NCI-H2196 (cell line): Measurements from ENCODE around the gene AK1.

ENCODE experiments used
- DNase-seq: peaks from one replicate; lab custom pipeline; 2025; ENCODE audit not compliant: unreplicated experiment; lab: John Stamatoyannopoulos, UW

AK1 gene

GRCh38 chr9:127822108-127822507, 55.4 kb downstream of the AK1 start:
- DNase-seq: no peak

GRCh38 chr9:127818574-127818973, 58.9 kb downstream of the AK1 start:
- DNase-seq: no peak

GRCh38 chr9:127817881-127818434, 59.5 kb downstream of the AK1 start:
- DNase-seq: no peak

GRCh38 chr9:127816728-127817127, 60.7 kb downstream of the AK1 start:
- no peak for DNase-seq
